AG04450 (cell line): ENCODE data around the gene B3GALT6. TPM values are rescaled to one million over a fixed set of nuclear protein-coding genes. Genes with fewer than 3 reads are reported as not detected.

Source experiments
- CTCF ChIA-PET: fragments of 300-600, 350-600 bp; formaldehyde crosslinking; extraction: SDS; loops from one replicate; lab custom pipeline; 2022; ENCODE audit warnings: antibody characterized with exemption, inconsistent platforms; lab: Charles Lee
- POLR2A ChIA-PET: fragments of 350-600 bp; formaldehyde crosslinking; extraction: SDS; loops from one replicate; lab custom pipeline; 2021; ENCODE audit warnings: antibody characterized with exemption, inconsistent platforms; lab: Yijun Ruan, JAX
- DNase-seq: peaks from one replicate; pipeline ENCODE4 v3.0.0-alpha.2; 2011; ENCODE audit warnings: low read depth, low spot score
- H3K27ac ChIP-seq: one replicate; pipeline ENCODE4 v1.5.1; 2012; ENCODE audit warnings: low read depth, low read length, control low read depth
- H3K27me3 ChIP-seq: one replicate; pipeline ENCODE4 v1.6.0; 2012; ENCODE audit warnings: low read length; ENCODE audit not compliant: control insufficient read depth, insufficient read depth
- H3K4me3 ChIP-seq: 2 replicates; pipeline ENCODE4 v1.5.1; 2011; ENCODE audit warnings: mild to moderate bottlenecking, low read depth, low read length, control low read depth
- H3K9me3 ChIP-seq: 2 replicates; pipeline ENCODE4 v1.5.1; 2012; ENCODE audit warnings: low read length; ENCODE audit not compliant: control insufficient read depth, insufficient read depth
- polyA plus RNA-seq: library from polyadenylated mRNA; depleted of rRNA; stranded (reverse); fragments of >200 nt; gene quantifications from 2 replicates; pipeline ENCODE4 v1.2.3, GENCODE V29; 2011
- TF ChIP-seq, protein P1 (sequence below): IDR thresholded peaks from 2 replicates; pipeline ENCODE4 v1.5.1; 2011; ENCODE audit warnings: low read depth, low read length, control low read depth, inconsistent platforms

The B3GALT6 gene
- polyA plus RNA-seq, 1 experiment = 15.2 TPM

DNA sequence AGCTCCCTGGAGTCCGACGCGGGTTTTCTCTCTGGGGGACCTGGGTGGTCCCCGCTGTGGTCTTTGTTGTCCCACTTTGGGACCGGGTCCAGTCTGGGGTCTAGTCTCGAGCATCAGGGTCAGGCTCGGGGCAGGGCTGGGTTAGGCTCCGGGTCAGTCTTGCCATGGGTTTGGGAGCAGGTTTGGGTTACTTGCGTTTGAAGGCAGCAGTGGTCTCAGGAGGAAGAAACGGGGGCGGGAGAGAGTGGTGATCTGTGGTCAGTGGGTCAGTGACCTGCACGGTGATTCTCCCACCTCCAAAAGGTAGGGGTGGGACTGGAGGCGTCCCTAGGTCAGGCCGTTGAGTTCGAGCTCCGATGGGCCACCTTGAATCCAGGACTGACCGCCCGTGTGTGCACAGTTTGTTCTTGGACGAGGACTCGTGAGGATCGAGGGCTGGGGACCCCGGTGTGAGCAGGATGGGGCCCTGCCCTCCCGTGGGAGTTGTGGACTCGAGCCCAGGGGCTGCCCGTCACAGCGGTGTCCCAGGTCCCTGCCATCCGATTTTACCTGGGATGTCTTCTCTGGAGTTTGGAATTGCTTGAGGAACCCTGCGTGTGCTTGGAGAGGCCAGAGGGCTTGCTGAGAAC is 2.3 kb downstream of the B3GALT6 start:
- no peak for DNase-seq
- peaks cover 21% of the 10 kb centered on the region for H3K9me3 ChIP-seq
- no peak overlapping the region for H3K27ac ChIP-seq
- H3K27me3 ChIP-seq = no peaks in the 10 kb centered on the region
- CTCF ChIA-PET = no interaction called here
- POLR2A ChIA-PET = no interaction called here
- H3K4me3 ChIP-seq = no peak overlapping the region
- TF ChIP-seq, protein P1, sequence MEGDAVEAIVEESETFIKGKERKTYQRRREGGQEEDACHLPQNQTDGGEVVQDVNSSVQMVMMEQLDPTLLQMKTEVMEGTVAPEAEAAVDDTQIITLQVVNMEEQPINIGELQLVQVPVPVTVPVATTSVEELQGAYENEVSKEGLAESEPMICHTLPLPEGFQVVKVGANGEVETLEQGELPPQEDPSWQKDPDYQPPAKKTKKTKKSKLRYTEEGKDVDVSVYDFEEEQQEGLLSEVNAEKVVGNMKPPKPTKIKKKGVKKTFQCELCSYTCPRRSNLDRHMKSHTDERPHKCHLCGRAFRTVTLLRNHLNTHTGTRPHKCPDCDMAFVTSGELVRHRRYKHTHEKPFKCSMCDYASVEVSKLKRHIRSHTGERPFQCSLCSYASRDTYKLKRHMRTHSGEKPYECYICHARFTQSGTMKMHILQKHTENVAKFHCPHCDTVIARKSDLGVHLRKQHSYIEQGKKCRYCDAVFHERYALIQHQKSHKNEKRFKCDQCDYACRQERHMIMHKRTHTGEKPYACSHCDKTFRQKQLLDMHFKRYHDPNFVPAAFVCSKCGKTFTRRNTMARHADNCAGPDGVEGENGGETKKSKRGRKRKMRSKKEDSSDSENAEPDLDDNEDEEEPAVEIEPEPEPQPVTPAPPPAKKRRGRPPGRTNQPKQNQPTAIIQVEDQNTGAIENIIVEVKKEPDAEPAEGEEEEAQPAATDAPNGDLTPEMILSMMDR = no peak

DNA sequence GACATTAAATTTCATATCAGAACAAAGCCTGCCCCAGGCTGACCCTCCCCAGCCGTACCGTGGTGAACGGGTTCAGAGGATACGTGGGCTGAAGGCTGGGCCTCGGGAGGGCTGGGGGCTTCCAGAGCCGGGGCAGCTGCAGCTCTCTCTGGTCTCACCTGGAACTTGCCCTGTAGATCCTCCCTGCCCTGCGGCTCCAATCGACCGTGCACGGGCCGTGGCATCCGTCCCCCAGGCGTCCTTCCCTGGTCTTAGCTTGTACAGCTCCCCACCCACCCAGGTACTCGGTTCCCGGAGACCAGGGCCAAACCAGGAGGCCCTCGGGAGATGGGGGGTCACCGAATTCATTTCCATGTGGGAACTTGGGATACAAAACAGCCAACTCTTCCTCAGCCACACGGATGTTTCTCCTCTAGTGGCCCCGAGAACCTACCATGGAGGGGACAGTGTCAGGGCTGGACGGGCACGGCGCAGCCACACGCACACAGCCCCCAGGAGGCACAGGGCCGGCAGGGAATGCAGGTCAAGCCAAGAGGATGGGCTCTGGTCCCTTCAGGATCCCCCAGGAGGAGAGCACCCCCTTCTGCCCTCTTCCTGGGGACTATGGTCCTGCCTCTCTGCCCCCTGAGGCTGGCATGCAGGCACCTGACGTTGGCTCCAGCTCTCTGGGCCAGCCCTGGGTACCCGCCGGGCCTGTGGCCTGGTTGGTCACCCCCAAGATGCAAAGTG is 3.1 kb downstream of the B3GALT6 start:
- H3K27me3 ChIP-seq = no peaks in the 10 kb centered on the region
- POLR2A ChIA-PET = no interaction called here
- CTCF ChIA-PET = no interaction called here
- no peak overlapping the region for H3K4me3 ChIP-seq
- no peak overlapping the region for H3K27ac ChIP-seq
- TF ChIP-seq, protein P1 = no peak
- peaks cover 21% of the 10 kb centered on the region for H3K9me3 ChIP-seq
- DNase-seq = no peak

DNA sequence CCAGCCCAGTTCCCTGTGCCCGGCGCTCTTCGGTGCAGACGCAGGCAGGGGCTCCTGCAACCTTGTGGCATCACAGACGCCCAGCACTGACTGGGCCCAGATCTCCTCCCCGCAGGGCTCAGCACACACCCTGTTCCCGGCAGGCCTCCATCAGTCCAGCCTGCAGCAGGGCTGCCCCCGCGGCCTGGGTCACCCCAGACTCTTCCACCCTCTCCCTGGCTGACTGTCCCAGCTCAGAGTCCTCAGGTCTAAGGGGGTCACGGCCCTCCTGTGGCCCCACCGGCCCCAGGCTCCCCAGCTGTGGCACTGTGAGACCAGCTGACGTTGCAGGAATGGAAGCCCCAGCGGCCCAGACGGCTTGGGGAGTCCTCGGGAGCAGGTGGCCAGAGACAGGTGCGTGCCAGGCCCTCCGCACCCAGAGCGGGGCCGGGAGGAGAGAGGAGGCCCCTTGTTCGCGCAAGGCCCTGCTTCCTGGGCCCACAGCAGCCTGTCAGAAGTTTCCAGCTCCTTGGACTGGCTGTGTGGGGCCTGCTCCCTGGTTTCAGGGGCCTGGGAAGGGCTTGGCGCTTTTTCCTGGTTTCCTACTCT is 4.2 kb downstream of the B3GALT6 start:
- H3K4me3 ChIP-seq = no peak overlapping the region
- H3K27ac ChIP-seq = no peak overlapping the region
- peaks cover 21% of the 10 kb centered on the region for H3K9me3 ChIP-seq
- CTCF ChIA-PET = no interaction called here
- POLR2A ChIA-PET = no interaction called here
- no peaks in the 10 kb centered on the region for H3K27me3 ChIP-seq
- TF ChIP-seq, protein P1 = no peak
- no peak for DNase-seq

DNA sequence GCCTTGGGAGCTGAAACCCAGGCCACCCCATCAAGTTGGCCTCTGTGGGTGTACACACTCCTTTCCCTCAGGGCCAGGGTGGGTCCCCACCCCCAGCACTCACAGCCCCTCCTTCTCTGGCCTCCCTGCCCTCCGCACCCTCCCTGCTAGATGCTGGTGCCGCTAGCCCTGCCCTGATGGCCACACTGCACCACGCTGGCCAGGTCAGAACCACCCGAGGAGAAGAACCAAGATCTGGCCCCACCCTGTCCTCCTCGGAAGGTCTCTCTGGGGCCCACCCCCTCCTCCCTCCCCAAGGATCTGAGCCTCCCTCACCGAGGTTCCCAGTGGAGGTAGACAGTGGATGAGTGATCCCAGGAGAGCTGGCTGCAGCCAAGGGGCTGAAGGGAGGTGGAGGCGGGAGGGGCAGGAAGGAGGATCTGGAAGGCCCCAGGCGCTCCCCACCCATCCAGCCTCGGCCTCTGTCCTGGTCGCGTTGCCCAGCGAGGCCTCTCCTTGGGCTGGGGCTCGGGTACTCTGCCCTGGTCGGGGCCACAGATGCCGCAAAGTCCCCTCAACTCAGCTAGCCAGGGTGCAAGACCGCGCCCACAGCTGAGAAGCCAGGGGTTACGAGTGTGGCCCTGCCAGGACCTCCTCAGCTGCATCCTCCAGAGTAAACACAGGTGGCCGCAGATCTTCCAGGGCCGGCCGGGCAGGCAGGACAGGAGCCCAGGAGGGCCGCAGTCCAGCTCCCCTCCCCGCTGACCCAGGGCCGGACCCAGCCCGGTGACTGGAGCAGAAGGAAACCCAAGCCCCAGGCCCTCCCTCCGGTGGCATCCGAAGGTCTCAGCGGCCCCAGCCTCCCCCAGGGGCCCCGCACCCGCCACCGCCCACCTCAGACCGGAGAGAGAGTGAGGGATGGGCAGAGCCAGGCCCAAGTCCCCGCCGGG is 5.2 kb downstream of the B3GALT6 start:
- TF ChIP-seq, protein P1 = no peak
- no peak overlapping the region for H3K4me3 ChIP-seq
- H3K27me3 ChIP-seq = no peaks in the 10 kb centered on the region
- no peak overlapping the region for H3K27ac ChIP-seq
- ChIA-PET POLR2A (no interaction called here), CTCF (no interaction called here)
- no peak for DNase-seq
- H3K9me3 ChIP-seq = peaks cover 21% of the 10 kb centered on the region
